ENCODE data around the gene B3GAT1.

GRCh38 chr11:134333312-134333711, 78.7 kb downstream of the B3GAT1 start:
- TF ChIP-seq, protein P1, sequence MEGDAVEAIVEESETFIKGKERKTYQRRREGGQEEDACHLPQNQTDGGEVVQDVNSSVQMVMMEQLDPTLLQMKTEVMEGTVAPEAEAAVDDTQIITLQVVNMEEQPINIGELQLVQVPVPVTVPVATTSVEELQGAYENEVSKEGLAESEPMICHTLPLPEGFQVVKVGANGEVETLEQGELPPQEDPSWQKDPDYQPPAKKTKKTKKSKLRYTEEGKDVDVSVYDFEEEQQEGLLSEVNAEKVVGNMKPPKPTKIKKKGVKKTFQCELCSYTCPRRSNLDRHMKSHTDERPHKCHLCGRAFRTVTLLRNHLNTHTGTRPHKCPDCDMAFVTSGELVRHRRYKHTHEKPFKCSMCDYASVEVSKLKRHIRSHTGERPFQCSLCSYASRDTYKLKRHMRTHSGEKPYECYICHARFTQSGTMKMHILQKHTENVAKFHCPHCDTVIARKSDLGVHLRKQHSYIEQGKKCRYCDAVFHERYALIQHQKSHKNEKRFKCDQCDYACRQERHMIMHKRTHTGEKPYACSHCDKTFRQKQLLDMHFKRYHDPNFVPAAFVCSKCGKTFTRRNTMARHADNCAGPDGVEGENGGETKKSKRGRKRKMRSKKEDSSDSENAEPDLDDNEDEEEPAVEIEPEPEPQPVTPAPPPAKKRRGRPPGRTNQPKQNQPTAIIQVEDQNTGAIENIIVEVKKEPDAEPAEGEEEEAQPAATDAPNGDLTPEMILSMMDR (conservative IDR thresholded peaks at IDR 0.05 in 1 of 2, IDR thresholded peaks at IDR 0.05 in 1 of 2; ENCODE audit: low read depth in 1 of 2, low read length in 2 of 2) = no peak
- no peak for TF ChIP-seq EZH2 (IDR thresholded peaks at IDR 0.05; ENCODE audit: low read length, missing control alignments)

All from fibroblast of lung (primary cell).